Osteocyte (in vitro differentiated cells): ENCODE measurements around the gene TRIAP1. TPM values are rescaled to one million over a fixed set of nuclear protein-coding genes. Genes with fewer than 3 reads are reported as not detected.

Source experiments
- DNase-seq: peaks from one replicate; pipeline ENCODE4 v3.0.0; 2021; ENCODE audit warnings: mixed read lengths; ENCODE audit not compliant: unreplicated experiment; ENCODE audit errors: extremely low spot score
- H3K27ac Mint-ChIP-seq: one replicate; pipeline ENCODE4 v1.8.0; 2021; ENCODE audit warnings: mild to moderate bottlenecking, mixed read lengths; ENCODE audit not compliant: unreplicated experiment
- H3K27me3 Mint-ChIP-seq: one replicate; pipeline ENCODE4 v1.8.0; 2021; ENCODE audit warnings: mixed read lengths; ENCODE audit not compliant: unreplicated experiment
- H3K36me3 Mint-ChIP-seq: one replicate; pipeline ENCODE4 v1.8.0; 2021; ENCODE audit warnings: mixed read lengths; ENCODE audit not compliant: unreplicated experiment
- H3K4me1 Mint-ChIP-seq: one replicate; pipeline ENCODE4 v1.8.0; 2021; ENCODE audit warnings: mixed read lengths; ENCODE audit not compliant: unreplicated experiment
- H3K4me3 Mint-ChIP-seq: one replicate; pipeline ENCODE4 v1.8.0; 2021; ENCODE audit warnings: mild to moderate bottlenecking, moderate library complexity, mixed read lengths; ENCODE audit not compliant: unreplicated experiment
- H3K9me3 Mint-ChIP-seq: one replicate; pipeline ENCODE4 v1.8.0; 2021; ENCODE audit warnings: mixed read lengths; ENCODE audit not compliant: unreplicated experiment
- CTCF ChIP-seq: fragments of 200-600 bp; sonication (generic); IDR thresholded peaks from 2 replicates; pipeline ENCODE4 v1.5.0; 2021; ENCODE audit warnings: antibody characterized with exemption, mild to moderate bottlenecking, moderate library complexity
- total RNA-seq: library from RNA; stranded (reverse); gene quantifications from 2 replicates; pipeline ENCODE4 v1.2.1, GENCODE V29; 2021

Gene TRIAP1
- total RNA-seq, 1 donor from 2014 or later, result 23.9 TPM

- no peak for TF ChIP-seq CTCF
- peaks cover 23% of the 10 kb centered on the region for H3K27me3 Mint-ChIP-seq
- peaks cover 11% of the 10 kb centered on the region for H3K4me1 Mint-ChIP-seq
- no peaks in the 10 kb centered on the region for H3K9me3 Mint-ChIP-seq
- H3K4me3 Mint-ChIP-seq, result no peak overlapping the region
- H3K27ac Mint-ChIP-seq, result no peak overlapping the region
- H3K36me3 Mint-ChIP-seq, result no peaks in the 10 kb centered on the region
- no peak for DNase-seq
These were observed 46.7 kb downstream of the TRIAP1 start for GRCh38 chr12:120399531-120399930.

GRCh38 chr12:120397824-120398540 lies 48.2 kb downstream of the TRIAP1 start:
- peaks cover 11% of the 10 kb centered on the region for H3K4me1 Mint-ChIP-seq
- H3K27me3 Mint-ChIP-seq, result peaks cover 23% of the 10 kb centered on the region
- no peak overlapping the region for H3K4me3 Mint-ChIP-seq
- TF ChIP-seq CTCF, result no peak
- H3K36me3 Mint-ChIP-seq, result no peaks in the 10 kb centered on the region
- H3K9me3 Mint-ChIP-seq, result no peaks in the 10 kb centered on the region
- no peak overlapping the region for H3K27ac Mint-ChIP-seq
- DNase-seq, result no peak

GRCh38 chr12:120394483-120395367 lies 51.5 kb downstream of the TRIAP1 start:
- Mint-ChIP-seq H3K27ac (no peak overlapping the region), H3K36me3 (no peaks in the 10 kb centered on the region), H3K4me1 (peaks cover 2% of the 10 kb centered on the region), H3K9me3 (no peaks in the 10 kb centered on the region), H3K4me3 (no peak overlapping the region), H3K27me3 (peaks cover 27% of the 10 kb centered on the region)
- no peak for DNase-seq
- no peak for TF ChIP-seq CTCF

Other genes starting within 250 kb of the TRIAP1 start
- gene RPLP0, start 245.3 kb downstream of the TRIAP1 start, total RNA-seq, result 2,037 TPM in 2 replicates
- 76.7 and 79.9 TPM in 2 replicates for gene PXN, start 180.7 kb downstream of the TRIAP1 start, total RNA-seq
- gene RNU4-2, start 154.5 kb downstream of the TRIAP1 start, total RNA-seq, result 6,059 and 6,780 TPM in 2 replicates
- 2,875 and 3,252 TPM in 2 replicates for gene RNU4-1, start 153.1 kb downstream of the TRIAP1 start, total RNA-seq
- gene SIRT4, start 144.1 kb downstream of the TRIAP1 start, total RNA-seq, result 0.94 and 0.97 TPM in 2 replicates
- 0.67 and 1.2 TPM in 2 replicates for gene PLA2G1B, start 118.6 kb downstream of the TRIAP1 start, total RNA-seq
- 1.0 and 1.3 TPM in 2 replicates for gene MSI1, start 77.2 kb downstream of the TRIAP1 start, total RNA-seq
- 299 and 307 TPM in 2 replicates for gene COX6A1, start 8.3 kb downstream of the TRIAP1 start, total RNA-seq
- 16.1 and 21.1 TPM in 2 replicates for gene GATC, start 60 bp upstream of the TRIAP1 start, total RNA-seq
- gene SRSF9, start 23.4 kb upstream of the TRIAP1 start, total RNA-seq, result 143 and 151 TPM in 2 replicates
- gene DYNLL1, start 49.7 kb upstream of the TRIAP1 start, total RNA-seq, result 324 and 325 TPM in 2 replicates
- gene COQ5, start 82.8 kb upstream of the TRIAP1 start, total RNA-seq, result 20.4 and 24.0 TPM in 2 replicates
- gene RNF10, start 88.0 kb upstream of the TRIAP1 start, total RNA-seq, result 139 and 177 TPM in 2 replicates
- gene POP5, start 135.0 kb upstream of the TRIAP1 start, total RNA-seq, result 36.9 and 42.0 TPM in 2 replicates
- gene CABP1, start 194.2 kb upstream of the TRIAP1 start, total RNA-seq, result not detected in 2 replicates
- 129 TPM in 2 replicates for gene MLEC, start 240.8 kb upstream of the TRIAP1 start, total RNA-seq